Astrocyte (in vitro differentiated cells and primary cell): ENCODE data around the gene XRCC5. TPM values are rescaled to one million over a fixed set of nuclear protein-coding genes. Genes with fewer than 3 reads are reported as not detected.

Source experiments
- DNase-seq: peaks from one replicate; pipeline ENCODE4 v3.0.0-alpha.2; 2010; ENCODE audit warnings: low read depth
- FAIRE-seq: peaks from 2 replicates; lab custom pipeline; 2011; peaks lifted over from hg19 to GRCh38; lab: Jason Lieb, UNC
- H2AFZ ChIP-seq: 2 replicates; pipeline ENCODE4 v1.6.0; 2012; ENCODE audit warnings: low read depth, low read length, inconsistent platforms
- H3K27ac ChIP-seq: 2 replicates; pipeline ENCODE4 v1.5.1; 2011; ENCODE audit warnings: low read depth, low read length, inconsistent platforms
- H3K27me3 ChIP-seq: 2 replicates; pipeline ENCODE4 v1.6.0; 2011; ENCODE audit warnings: low read length, inconsistent platforms; ENCODE audit not compliant: insufficient read depth
- H3K36me3 ChIP-seq: 2 replicates; pipeline ENCODE4 v1.5.1; 2011; ENCODE audit warnings: low read length, inconsistent platforms; ENCODE audit not compliant: insufficient read depth
- H3K4me1 ChIP-seq: 2 replicates; pipeline ENCODE4 v1.5.1; 2011; ENCODE audit warnings: low read length, inconsistent platforms; ENCODE audit not compliant: insufficient read depth
- H3K4me2 ChIP-seq: 2 replicates; pipeline ENCODE4 v1.6.0; 2012; ENCODE audit warnings: low read length, inconsistent platforms
- H3K4me3 ChIP-seq: 2 replicates; pipeline ENCODE4 v1.5.1; 2011; ENCODE audit warnings: low read depth, mild to moderate bottlenecking, low read length, inconsistent platforms; ENCODE audit not compliant: insufficient read depth
- H3K79me2 ChIP-seq: 2 replicates; pipeline ENCODE4 v1.6.0; 2012; ENCODE audit warnings: mild to moderate bottlenecking, low read length, inconsistent platforms; ENCODE audit not compliant: insufficient read depth
- H3K9ac ChIP-seq: 2 replicates; pipeline ENCODE4 v1.6.0; 2012; ENCODE audit warnings: mild to moderate bottlenecking, low read length, inconsistent platforms
- H3K9me3 ChIP-seq: 2 replicates; pipeline ENCODE4 v1.5.1; 2012; ENCODE audit warnings: low read depth, mild to moderate bottlenecking, low read length, inconsistent platforms; ENCODE audit not compliant: insufficient read depth
- H4K20me1 ChIP-seq: 2 replicates; pipeline ENCODE4 v1.6.0; 2012; ENCODE audit warnings: low read length, inconsistent platforms; ENCODE audit not compliant: insufficient read depth
- H3K27ac Mint-ChIP-seq: one replicate; pipeline ENCODE4 v1.8.0; 2021; ENCODE audit warnings: mild to moderate bottlenecking, mixed read lengths; ENCODE audit not compliant: unreplicated experiment
- H3K27me3 Mint-ChIP-seq: one replicate; pipeline ENCODE4 v1.8.0; 2021; ENCODE audit warnings: low read depth, mixed read lengths; ENCODE audit not compliant: unreplicated experiment
- H3K36me3 Mint-ChIP-seq: one replicate; pipeline ENCODE4 v1.8.0; 2021; ENCODE audit warnings: low read depth, mixed read lengths; ENCODE audit not compliant: unreplicated experiment
- H3K4me1 Mint-ChIP-seq: one replicate; pipeline ENCODE4 v1.8.0; 2021; ENCODE audit warnings: low read depth, mixed read lengths; ENCODE audit not compliant: unreplicated experiment
- H3K4me3 Mint-ChIP-seq: one replicate; pipeline ENCODE4 v1.8.0; 2021; ENCODE audit warnings: mild to moderate bottlenecking, moderate library complexity, mixed read lengths; ENCODE audit not compliant: unreplicated experiment
- H3K9me3 Mint-ChIP-seq: one replicate; pipeline ENCODE4 v1.8.0; 2021; ENCODE audit warnings: mild to moderate bottlenecking, mixed read lengths; ENCODE audit not compliant: unreplicated experiment
- CTCF ChIP-seq: IDR thresholded peaks from 2 replicates; pipeline ENCODE4 v1.5.1; 2011; ENCODE audit warnings: low read depth, mild to moderate bottlenecking, inconsistent platforms, low read length, moderate library complexity; ENCODE audit not compliant: insufficient read depth
- EZH2 ChIP-seq: IDR thresholded peaks from 2 replicates; pipeline ENCODE4 v1.6.1; 2012; ENCODE audit warnings: mild to moderate bottlenecking, low read length, inconsistent platforms; ENCODE audit not compliant: insufficient read depth
- total RNA-seq: library from RNA; stranded (reverse); gene quantifications from 2 replicates; pipeline ENCODE4 v1.2.1, GENCODE V29; 2021

XRCC5 gene
- total RNA-seq, 1 donor from 2014 or later = 249 TPM

GRCh38 chr2:216235462-216235861, 126.3 kb downstream of the XRCC5 start:
- H3K9me3 ChIP-seq = peaks cover 3% of the 10 kb centered on the region
- H3K36me3 ChIP-seq = no peaks in the 10 kb centered on the region
- H3K27me3 ChIP-seq = no peaks in the 10 kb centered on the region
- DNase-seq (no peak), FAIRE-seq (no peak)
- H3K4me1 Mint-ChIP-seq = no peaks in the 10 kb centered on the region
- no peak overlapping the region for H3K9ac ChIP-seq
- no peak overlapping the region for H3K4me3 ChIP-seq
- no peak overlapping the region for H3K27ac ChIP-seq
- H2AFZ ChIP-seq = no peak overlapping the region
- no peak overlapping the region for H3K4me2 ChIP-seq
- no peak overlapping the region for H3K4me3 Mint-ChIP-seq
- H3K9me3 Mint-ChIP-seq = peaks cover 18% of the 10 kb centered on the region
- H3K27ac Mint-ChIP-seq = no peak overlapping the region
- no peaks in the 10 kb centered on the region for H3K4me1 ChIP-seq
- H4K20me1 ChIP-seq = no peaks in the 10 kb centered on the region
- peaks cover 26% of the 10 kb centered on the region for H3K36me3 Mint-ChIP-seq
- no peaks in the 10 kb centered on the region for H3K79me2 ChIP-seq
- no peaks in the 10 kb centered on the region for H3K27me3 Mint-ChIP-seq
- TF ChIP-seq CTCF = no peak
- no peak for TF ChIP-seq EZH2

- Mint-ChIP-seq H3K4me1 (no peaks in the 10 kb centered on the region), H3K27ac (no peak overlapping the region), H3K36me3 (peaks cover 26% of the 10 kb centered on the region), H3K4me3 (no peak overlapping the region), H3K27me3 (no peaks in the 10 kb centered on the region), H3K9me3 (peaks cover 18% of the 10 kb centered on the region)
- H3K27me3 ChIP-seq = no peaks in the 10 kb centered on the region
- DNase-seq = no peak
- H3K4me2 ChIP-seq = no peak overlapping the region
- H3K4me3 ChIP-seq = no peak overlapping the region
- TF ChIP-seq EZH2 (no peak), CTCF (no peak)
- H3K27ac ChIP-seq = no peak overlapping the region
- H4K20me1 ChIP-seq = no peaks in the 10 kb centered on the region
- peaks cover 3% of the 10 kb centered on the region for H3K9me3 ChIP-seq
- FAIRE-seq = no peak
- no peak overlapping the region for H3K9ac ChIP-seq
- no peaks in the 10 kb centered on the region for H3K4me1 ChIP-seq
- H2AFZ ChIP-seq = no peak overlapping the region
- no peaks in the 10 kb centered on the region for H3K79me2 ChIP-seq
- H3K36me3 ChIP-seq = no peaks in the 10 kb centered on the region
These were observed 126.7 kb downstream of the XRCC5 start for GRCh38 chr2:216235896-216236295.

GRCh38 chr2:216236486-216236885, 127.3 kb downstream of the XRCC5 start:
- Histone ChIP-seq H2AFZ (no peak overlapping the region), H3K4me3 (no peak overlapping the region), H3K27me3 (no peaks in the 10 kb centered on the region), H4K20me1 (no peaks in the 10 kb centered on the region), H3K9me3 (peaks cover 2% of the 10 kb centered on the region), H3K36me3 (no peaks in the 10 kb centered on the region), H3K4me2 (no peak overlapping the region), H3K4me1 (no peaks in the 10 kb centered on the region), H3K27ac (no peak overlapping the region), H3K9ac (no peak overlapping the region), H3K79me2 (no peaks in the 10 kb centered on the region)
- Mint-ChIP-seq H3K36me3 (peaks cover 26% of the 10 kb centered on the region), H3K4me1 (no peaks in the 10 kb centered on the region), H3K27me3 (no peaks in the 10 kb centered on the region), H3K9me3 (peaks cover 18% of the 10 kb centered on the region), H3K4me3 (no peak overlapping the region), H3K27ac (no peak overlapping the region)
- TF ChIP-seq CTCF (no peak), EZH2 (no peak)
- DNase-seq (no peak), FAIRE-seq (no peak)
